Embryonic facial prominence (tissue), 1 donor: ENCODE results near the gene RBAK.
"Not testable (repeated sequence)": the region's sequence is repeated elsewhere in the genome, so short reads cannot be mapped to it uniquely, and the experiment has no call there.

ENCODE experiments used
- DNase-seq: peaks from one replicate; pipeline ENCODE4 v3.0.0-alpha.2; 2016; ENCODE audit errors: extremely low spot score

The RBAK gene

GRCh38 chr7:5045558-5046396 lies at the start of gene RBAK:
Gene RBAK, plus strand, starts transcription at chr7:5045860. Its CDS starts 2,217 bp downstream, at chr7:5048077.
- peak; percentile 82 for DNase-seq

DNA sequence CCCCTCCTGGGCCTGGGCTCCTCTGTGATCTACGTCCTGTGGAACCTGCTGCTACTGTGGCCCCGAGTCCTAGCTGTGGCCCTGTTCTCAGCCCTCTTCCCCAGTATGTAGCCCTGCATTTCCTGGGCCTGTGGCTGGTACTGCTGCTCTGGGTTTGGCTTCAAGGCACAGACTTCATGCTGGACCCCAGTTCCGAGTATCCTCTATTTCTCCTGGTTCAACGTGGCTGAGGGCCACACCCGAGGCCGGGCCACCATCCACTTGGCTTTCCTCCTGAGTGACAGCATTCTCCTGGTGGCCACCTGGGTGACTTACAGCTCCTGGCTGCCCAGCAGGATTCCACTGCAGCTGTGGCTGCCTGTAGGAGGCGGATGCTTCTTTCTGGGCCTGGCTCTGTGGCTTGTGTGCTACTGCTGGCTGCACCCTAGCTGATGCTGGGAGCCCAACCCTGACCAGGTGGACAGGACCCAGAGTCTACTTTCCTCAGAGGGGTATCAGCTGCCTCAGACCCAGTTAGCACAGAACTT lies 48.9 kb upstream of the RBAK start:
- DNase-seq, result no peak

DNA sequence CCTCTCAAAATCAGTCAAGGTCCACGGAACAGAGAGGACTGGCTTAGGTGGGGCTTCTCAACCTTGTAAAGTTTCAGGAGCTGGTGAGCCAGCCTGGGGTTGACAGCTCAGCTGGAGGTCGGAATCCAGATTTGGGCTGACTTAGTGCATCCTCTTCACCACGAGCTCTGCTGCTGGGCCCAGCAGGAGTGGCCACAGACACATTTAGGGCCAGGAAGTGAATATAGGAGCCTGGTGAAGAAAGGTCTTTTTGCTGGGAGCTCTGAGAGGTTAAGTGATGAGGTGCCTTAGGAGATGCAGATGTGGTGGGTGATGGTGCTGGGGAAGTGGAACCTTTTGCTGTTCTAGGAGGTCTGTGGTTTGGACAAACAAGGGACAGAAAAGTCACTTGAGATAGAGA lies 47.4 kb upstream of the RBAK start:
- no peak for DNase-seq

DNA sequence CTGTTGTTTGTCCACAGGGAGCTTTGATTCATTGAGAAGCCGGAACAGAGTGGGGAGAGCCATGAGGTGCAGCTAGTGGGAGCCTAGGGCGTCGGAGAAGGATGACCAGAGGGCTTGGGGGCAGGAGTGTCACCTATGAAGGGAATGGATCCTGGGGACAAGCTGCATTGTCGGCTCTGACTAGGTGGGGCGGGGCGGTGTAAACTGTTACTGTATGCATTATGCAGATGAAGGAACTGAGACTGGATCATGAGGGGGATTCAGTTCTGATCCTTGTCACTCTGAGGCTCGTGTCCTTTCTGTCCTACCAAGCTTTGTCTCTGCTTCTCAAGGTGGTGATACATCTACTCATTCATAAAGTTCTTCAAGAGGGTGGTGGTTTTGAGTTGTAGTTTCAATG lies 46.8 kb upstream of the RBAK start:
- DNase-seq, result no peak

GRCh38 chr7:4999369-4999950 lies 46.2 kb upstream of the RBAK start:
- DNase-seq, result no peak

DNA sequence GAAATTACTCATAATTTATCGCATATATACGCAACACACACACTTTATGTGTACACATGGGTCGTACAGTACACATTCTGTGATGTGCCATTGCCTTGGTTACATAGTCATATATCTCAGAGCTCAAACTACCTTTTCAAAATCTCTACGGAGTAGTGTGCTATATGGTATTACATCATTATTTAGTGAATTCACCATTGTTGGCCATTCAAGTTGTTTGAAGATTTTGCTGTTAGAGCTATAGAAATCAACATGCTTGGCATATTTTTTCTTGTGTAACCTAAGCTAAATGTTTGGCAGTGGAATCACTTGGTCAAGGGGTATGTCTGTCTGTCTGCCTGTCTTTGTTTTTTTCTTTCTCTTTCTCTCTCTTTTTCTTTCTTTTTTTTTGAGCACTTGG lies 44.7 kb upstream of the RBAK start:
- no peak for DNase-seq

DNA sequence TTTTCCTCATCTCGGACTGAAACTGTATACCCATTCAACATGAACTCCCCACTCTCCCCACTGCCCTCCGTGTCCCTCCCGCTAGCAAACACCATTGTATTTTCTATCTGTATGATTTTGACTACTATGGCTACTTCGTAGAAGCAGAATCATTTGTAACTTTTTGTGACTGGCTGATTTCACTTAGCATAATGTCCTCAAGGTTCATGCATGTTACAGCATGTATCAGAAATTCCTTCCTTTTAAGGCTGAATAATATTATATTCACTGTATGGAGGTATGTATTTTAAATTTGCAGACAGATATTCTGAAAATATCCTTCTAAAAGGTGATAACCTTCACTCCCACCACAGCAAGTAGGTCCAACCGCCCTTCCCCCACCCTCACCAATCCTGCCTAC lies 43.7 kb upstream of the RBAK start:
- DNase-seq, result peak; percentile 10

DNA sequence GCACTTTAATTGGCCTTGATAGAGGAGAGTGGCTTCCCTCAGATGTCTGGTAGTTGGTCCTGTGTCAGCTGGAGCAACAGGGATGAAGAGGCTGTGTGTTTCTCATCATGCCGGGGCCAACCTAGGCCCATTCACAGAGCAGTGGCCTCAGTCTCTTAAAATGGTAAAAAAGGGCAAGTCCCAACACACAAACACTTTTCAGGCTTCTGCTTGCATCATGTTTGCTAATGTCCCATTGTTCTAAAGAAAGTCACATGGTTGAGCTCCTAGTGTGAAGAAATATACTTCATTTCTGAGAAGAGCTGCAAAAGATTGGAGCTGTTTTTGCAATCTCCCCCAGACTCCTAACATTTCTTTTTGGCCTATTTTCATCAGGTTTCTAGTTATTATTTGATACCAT lies 40.6 kb upstream of the RBAK start:
- no peak for DNase-seq

- no peak for DNase-seq
These were observed 32.7 kb upstream of the RBAK start for GRCh38 chr7:5012985-5013384.

- DNase-seq, result not testable (repeated sequence)
These were observed 29.7 kb upstream of the RBAK start for GRCh38 chr7:5015936-5016335.

GRCh38 chr7:5017626-5018025 lies 28.0 kb upstream of the RBAK start:
- DNase-seq, result not testable (repeated sequence)

GRCh38 chr7:5020098-5020497 lies 25.6 kb upstream of the RBAK start:
- no peak for DNase-seq

GRCh38 chr7:5020976-5021550 lies 24.6 kb upstream of the RBAK start:
- not testable (repeated sequence) for DNase-seq

DNA sequence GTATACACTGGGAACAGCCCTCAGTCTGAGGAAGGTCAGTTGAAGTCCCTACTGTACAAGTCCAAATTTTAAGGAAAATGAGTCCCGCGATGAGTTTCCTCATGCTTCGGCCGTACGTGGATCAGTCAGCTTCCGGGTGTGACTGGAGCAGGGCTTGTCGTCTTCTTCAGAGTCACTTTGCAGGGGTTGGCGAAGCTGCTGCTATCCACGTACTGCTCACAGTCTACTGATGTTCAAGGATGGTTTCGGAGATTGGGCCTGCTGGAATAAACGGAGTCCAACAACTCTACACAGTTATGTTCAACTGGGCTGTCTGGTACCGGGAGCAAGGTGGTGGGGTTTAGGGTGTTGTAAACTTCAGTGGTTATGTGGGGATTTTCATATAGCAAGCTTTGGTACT lies 22.0 kb upstream of the RBAK start:
- not testable (repeated sequence) for DNase-seq

- not testable (repeated sequence) for DNase-seq
These were observed 17.8 kb upstream of the RBAK start for GRCh38 chr7:5027796-5028410.

GRCh38 chr7:5033186-5033585 lies 12.5 kb upstream of the RBAK start:
- not testable (repeated sequence) for DNase-seq

- no peak for DNase-seq
These were observed 10.4 kb upstream of the RBAK start for GRCh38 chr7:5035276-5035675.

DNA sequence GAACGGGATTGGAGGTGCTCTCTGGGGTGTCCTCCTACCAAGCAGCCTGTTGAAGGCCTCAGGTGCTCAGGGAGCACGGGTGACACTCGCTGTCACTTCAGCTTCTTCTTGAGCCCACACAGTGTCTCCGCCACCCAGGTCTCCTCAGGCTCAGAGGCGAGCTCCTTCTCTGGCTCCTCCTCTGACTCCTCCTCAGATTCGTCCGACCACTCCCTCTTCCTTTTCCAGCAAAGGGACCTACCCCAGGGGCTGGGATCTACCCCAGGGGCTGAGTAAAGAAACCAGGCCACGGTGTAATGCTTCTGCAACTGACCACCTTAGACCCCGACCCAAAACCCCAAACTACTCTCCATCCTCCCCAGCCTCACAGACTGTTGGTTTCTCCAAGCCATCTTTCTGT lies 9.2 kb upstream of the RBAK start:
- DNase-seq, result no peak

DNA sequence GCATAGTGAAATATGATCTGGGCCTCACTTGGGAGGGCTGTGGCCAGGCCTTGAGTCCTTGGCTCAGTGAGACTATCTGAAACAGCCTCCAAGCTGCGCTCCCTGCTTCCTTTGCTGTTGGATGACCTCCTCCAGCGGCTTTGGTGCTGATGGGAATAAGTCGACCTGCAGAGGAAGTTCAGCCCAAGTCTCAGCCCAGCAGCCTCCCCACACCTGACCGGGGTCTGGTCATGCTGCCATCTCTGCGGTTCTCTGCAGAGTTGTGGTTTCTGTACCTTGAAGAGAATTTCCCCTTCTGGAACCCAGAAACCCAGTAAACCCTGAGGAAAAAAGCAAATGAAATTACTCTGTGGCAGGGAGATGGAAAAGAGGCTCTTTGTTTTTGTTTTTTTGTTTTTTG lies 4.6 kb upstream of the RBAK start:
- no peak for DNase-seq

GRCh38 chr7:5043661-5044060 lies 2.0 kb upstream of the RBAK start:
- no peak for DNase-seq

DNA sequence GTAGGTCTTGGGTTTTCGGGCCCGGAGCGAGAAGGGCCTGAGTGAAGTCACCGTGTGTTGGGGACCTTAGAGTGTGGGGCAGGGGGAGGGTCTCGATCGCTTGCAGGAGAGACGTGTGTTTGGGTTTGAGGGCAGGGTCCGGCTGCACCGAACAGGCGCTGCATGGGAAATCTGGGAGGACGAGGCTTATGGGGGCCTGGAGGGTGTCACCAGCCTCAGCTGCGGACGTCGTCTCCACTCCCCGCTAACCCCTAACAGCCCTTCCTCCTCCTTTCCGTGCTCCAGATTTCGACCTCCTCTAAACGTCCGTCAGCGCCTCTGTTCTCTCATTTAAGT lies 705 bp downstream of the RBAK start:
- DNase-seq, result not testable (repeated sequence)

DNA sequence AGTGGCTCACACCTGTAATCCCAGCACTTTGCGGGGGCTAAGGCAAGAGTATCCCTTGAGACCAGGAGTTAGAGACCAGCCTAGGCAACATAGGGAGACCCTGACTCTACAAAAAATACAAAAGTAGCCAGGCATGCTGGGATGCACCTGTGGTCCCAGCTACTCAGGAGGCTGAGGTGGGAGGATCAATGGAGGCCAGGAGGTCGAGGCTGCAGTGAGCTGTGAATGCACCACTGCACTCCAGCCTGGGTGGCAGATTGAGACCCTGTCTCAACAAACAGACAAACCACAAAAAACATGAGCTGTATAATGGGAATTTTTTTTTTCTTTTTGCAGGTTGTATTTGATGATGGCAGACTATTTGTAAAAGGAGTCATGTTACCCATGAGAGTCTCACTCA lies 1.5 kb downstream of the RBAK start:
- not testable (repeated sequence) for DNase-seq

GRCh38 chr7:5050676-5051075 lies 5.0 kb downstream of the RBAK start:
- DNase-seq, result no peak
